HG03064 (cell line): ENCODE data around the gene DNAJB13.

Experiments used
- ATAC-seq: cut with Tn5 transposase; IDR thresholded peaks from one replicate; pipeline ENCODE4 v1.9.1; 2021; ENCODE audit warnings: low read depth; ENCODE audit not compliant: unreplicated experiment

DNAJB13 gene

DNA sequence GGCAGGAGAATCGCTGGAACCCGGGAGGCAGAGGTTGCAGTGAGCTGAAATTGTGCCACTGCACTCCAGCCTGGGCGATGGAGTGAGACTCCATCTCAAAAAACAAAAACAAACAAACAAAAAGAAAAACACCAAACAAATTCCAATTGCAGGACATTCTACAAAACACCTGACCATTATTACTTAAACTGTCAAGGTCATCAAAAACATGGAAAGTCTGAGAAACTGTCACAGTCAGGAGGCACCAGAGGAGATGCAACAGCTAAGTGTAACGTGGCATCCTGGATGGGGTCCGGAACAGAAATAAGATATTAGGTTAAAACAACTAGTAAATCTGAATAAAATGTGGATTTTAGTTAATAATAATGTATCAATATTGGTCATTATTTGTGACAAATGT lies 914 bp upstream of the DNAJB13 start:
- ATAC-seq: no peak

DNA sequence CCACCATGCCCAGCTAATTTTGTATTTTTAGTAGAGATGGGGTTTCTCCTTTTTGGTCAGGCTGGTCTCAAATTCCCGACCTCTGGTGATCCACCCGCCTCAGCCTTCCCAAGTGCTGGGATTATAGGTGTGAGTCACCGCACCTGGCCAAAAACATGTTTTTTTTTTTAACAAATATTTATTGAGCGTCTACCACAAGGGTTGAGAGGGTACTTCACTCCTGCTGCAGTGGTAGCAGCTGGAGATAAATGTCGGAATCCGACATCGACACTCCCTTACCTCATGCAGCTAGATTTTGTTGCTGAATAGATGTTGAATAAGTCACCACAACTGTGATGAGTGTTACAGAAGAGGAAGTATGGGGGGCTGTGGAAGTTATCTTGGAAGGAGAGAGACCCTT lies 971 bp downstream of the DNAJB13 start:
- ATAC-seq: no peak

DNA sequence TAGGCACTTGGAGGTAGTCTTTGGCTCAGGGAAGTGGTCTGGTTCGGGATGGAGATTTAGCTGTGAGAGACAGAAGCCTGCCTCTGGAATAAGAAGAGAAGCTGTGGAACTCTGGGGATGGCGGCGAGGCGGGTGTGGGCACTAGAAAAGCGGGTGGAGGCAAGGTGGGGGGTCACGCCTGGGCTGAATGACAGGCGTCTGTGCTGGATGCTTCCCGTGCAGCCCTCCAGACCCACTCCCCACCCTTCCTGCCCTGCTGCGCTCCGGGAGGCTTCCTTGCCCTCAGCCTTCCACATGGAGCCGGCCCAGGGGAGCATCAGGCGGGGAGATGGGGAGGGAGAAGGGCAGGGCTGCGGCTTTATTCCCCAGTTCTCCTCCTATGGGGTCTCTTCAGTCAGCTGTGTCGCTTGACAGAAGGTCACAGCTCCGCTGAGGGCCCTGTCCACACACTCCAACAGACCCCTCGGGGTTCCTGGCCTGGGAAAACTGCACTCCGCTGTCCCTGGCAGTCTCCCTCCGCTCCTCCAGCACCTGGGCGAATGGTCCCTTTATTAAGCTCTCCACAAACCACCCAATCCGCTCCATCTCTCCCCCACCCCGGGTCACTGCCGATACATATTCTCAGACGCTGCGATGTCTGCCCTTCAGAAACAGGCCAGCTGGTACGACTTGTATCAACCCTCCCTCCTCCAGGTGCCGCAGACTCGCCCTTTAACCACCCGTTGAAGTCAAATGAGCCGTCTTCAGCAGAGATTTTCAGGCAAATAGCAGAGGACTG lies 6.2 kb downstream of the DNAJB13 start:
- ATAC-seq: no peak

DNA sequence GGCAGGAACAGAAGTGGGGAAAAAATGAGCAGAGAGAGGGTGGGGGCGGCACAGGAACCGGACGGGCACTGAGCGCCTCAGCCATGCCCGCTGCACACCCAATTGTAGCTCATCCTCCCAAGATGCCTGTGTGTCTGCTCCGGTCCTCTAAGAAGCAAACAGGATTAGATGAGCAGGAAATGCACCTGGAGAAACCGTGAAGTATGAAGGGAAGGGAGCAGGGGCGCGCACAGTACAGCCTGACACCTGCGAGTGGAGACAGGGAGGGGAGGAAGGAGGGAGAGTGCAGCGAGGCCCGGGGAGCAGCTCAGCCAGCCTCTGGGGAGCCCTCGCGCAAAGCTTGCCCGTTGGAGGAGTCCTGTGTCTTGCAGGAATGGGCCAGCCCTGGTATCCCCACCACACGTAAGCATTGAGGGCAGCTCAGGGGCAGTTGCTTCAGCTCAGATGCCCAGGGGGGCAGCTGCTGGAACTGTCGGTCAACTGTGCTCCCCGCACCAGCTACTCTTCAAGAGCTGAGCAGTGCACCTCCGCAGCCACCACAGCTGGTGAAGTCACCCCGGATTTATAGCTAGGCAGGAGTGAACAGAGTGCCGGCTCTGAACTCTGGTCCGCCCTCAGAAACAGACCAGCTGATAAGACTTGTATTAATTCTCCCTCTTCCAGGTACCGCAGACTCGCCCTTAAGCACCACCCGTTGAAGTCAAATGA lies 7.0 kb downstream of the DNAJB13 start:
- no peak for ATAC-seq

DNA sequence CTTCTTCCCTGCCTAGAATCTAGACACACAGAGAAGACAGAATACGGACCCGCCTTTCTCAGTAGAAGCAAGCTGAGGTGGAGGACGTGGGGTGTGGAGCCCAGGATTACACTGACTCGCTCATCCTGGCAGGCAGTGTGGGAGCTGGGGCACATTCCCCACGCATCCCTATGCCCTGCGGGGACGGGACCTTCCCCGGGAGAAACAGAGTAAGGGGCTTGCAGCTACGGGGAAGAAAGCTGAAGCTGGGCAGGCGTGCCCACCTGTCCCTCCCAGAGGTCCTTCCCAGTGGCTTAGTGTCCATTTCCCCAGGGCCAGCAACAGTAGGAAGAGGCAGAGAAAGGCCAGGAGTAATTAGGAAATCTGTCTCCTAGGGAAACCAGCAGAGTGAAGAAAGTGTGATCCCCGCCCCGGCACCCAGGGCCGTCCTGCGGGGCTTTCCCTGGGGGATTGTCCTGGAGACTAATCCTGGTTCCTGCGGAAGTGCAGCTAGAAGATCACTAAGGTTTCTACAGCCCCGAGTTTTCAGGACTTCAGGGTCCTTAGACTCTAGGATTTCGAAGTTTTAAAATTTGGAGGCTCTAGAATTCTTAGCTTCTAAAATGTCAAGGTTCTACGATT lies 7.8 kb downstream of the DNAJB13 start:
- ATAC-seq: no peak

DNA sequence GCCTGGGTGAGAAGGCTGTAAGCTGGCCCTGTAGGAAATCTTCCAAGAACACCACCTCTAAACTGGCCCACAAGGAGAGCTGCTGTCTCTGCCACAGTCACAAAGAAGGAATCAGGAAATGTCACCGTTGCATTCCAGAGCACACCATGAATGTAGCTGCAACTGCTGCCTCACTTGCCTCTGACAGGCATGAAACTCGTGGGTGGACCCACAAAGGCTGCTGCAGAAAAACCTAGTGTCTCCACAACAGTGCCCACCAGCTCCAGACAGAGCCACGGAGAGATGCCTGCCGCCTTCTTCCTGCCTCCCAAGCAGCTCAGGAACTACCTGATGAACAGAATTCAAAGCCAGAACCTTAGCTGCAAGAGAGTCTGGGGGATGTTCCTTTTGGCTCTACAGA lies 10.5 kb downstream of the DNAJB13 start:
- no peak for ATAC-seq

DNA sequence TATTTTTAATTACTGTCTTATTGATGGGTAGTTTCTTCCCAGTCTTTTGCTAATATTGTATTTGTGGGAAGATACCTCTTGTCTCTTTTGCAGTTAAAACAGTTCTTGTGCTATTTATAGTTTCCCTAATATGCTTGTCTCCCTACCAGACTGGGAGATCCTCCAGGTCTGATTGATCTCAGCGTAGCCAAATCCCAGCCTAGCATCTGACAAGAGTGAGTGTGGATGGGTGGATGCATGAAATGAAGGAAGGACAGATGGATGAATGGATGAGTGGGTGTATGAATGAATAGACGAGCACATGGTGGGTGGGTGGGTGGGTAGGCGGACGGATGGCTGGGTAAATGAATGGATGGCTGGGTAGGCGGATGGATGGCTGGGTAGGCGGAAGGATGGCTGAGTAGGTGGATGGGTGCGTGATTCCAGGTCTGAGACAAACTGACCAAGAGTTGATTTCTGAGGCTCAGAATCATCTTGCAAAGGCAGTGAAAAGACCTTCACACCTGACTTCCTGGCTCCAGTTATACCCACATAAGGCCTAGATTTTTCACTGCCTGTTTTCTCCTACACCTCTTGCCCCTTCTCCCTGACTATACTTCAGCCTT lies 11.4 kb downstream of the DNAJB13 start:
- no peak for ATAC-seq

DNA sequence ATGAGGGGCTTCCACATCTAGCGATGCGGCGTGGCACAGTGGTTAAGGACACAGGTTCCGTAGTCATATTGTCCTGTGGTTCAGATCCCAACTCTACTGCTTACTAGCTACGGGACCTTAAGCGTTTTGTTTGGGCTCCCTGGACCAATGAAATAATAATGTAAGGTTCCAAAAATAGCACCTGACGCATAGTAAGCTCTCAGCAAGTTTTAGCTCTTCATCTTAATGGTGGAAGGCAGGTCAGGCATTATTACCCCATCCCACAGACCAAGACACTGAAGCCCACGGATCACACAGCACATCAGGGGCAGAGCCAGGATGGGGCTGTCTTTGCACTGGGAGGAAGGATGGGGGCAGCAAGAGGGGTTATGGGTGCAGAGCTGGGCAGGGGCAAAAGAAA lies 13.0 kb downstream of the DNAJB13 start:
- no peak for ATAC-seq

DNA sequence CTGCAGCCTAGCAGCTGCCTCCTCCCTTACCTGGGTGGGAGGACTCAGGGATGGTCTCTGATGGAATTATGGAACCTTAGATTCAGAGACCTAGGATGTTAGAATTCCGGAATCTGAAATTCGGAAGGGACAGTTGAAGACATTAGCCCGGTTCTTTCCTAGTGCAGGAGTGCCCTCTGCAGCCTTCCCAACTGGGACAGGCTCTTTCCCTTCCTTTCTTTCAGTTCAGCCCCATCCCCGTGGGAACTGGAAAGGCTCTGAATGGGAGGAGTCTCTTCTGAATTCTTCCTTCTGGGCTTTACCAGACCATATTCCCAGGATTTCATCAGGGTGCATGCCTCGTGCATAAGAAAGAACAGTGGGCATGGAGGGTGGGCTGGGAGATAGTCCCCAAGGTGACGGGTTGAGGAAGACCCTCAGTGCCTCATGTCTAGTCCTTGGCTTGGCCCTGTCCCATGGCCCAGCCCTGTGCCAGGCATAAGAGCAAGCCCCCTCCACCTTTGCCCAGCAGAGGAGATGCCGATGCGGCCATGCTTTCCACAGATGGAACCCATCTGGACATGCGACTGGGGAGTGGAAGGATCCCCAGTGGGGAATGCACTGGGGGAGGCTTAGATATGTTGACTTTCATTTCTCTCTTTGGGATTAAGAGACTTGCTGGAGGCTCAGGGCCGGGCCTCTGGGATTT lies 14.4 kb downstream of the DNAJB13 start:
- ATAC-seq: no peak

DNA sequence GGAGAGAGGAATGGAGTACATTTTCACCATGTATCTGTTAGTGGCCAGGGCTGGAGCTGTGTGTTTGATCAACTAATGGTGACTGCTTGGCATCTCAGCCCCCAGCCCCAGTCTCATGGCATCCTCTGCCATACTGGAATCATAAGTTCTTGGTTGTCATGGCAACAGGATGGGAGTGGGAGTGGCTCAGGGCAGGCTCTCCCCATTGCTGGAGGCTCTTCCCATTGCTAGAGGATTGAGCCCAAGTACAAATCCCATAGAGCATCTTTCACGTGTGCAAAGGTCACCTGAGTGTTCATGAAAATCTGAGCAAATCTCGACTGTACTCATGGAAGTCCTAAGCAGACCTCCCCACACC lies 14.9 kb downstream of the DNAJB13 start:
- no peak for ATAC-seq

DNA sequence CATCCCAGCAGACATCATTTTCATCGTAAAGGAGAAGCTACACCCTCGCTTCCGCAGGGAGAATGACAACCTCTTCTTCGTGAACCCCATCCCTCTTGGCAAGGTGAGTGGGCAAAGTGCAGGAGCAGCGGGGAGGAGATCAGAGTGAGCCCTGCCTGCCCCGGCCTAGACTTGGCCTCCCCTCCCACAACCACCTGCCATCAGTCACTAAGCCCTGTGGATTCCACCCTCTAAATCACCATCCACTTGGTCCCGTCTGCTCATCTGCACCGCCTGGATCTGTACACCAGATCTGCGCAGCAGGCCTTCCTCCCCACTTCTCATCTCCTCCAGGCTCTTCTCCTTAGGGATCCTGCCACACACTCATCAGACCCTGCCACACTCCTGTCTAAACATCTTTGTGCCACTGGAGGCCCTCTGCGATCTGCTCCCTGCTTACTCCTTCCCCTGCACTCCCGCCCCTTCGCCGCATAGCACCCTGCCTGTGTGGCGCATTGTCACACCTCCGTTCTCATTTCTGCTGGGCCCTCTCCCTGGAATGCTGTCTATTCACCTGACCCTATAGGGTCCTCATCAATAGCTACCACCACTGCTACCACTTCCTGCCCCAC lies 17.6 kb downstream of the DNAJB13 start:
- ATAC-seq: no peak

DNA sequence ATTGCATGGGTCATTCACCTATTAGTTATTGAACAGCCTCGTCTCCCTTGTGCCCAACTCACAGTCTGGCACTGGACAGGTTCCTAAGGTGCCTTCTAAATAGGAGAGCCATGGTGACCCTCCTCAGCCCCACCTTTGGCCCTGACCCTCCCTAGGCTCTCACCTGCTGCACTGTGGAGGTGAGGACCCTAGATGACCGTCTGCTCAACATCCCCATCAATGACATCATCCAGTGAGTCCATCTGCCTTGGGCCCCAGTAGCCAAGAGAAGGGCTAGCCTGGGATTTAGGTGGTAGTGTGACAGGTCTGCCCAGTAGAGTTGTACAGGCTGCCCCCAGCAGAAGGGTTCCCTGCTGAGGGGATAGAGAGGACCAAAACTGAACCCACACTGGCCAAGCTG lies 18.3 kb downstream of the DNAJB13 start:
- ATAC-seq: no peak

DNA sequence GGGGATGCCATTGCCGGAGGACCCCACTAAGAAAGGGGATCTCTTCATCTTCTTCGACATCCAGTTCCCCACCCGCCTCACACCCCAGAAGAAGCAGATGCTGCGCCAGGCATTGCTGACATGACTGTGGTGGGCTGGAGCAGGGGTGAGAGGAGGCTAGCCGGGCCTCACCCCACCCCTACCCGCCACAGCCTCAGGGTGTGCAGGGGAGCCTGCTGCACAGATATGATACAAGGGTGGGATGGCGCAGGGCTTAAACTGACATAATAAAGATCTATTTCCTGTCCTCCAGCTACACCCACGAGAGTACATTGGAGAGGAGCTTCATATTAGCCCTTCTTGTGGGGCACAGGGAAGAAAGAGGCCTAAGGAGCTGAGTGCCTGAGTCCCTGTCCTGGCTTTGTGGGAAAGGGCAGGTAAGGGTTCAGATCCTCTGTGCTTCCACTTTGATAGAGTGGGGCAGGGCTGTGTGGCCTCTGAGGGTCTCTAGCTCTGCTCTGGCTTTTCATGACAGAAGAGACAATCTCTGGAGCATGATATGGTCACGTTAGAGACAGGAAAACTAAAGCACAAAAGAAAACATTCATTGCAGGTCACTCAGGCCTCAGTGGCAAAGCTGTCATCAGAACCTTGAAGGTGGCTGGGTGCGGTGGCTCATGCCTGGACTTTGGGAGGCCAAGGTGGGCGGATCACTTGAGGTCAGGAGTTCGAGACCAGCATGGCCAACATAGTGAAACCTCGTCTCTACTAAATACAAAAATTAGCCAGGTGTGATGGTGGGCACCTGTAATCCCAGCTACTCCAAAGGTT lies 19.4 kb downstream of the DNAJB13 start:
- ATAC-seq: no peak

DNA sequence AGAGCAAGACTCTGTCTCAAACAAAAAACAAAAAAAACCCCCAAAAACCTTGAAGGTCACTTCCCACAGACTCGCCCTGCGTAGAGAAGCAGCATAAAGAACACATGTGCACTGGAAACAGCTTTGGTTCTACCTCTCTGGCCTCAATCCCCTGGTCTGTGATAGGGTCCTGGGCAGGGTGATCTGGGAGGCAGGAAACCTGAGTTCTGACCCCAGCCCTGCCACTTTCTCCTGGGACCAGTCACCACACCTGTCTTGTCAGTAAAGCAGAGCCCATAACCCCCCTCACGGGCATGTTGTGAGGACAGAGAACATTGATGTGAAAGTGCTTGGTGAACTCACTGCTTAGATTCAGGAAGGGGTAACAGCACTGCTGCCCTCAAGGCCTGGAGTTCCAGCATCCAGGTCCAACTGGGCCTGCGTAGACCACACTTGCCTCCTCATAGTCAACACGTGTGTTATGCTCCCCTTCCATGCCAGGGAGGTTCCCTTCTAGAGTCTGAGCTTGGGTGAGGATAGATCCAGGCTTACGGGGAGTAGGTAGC lies 20.4 kb downstream of the DNAJB13 start:
- no peak for ATAC-seq

DNA sequence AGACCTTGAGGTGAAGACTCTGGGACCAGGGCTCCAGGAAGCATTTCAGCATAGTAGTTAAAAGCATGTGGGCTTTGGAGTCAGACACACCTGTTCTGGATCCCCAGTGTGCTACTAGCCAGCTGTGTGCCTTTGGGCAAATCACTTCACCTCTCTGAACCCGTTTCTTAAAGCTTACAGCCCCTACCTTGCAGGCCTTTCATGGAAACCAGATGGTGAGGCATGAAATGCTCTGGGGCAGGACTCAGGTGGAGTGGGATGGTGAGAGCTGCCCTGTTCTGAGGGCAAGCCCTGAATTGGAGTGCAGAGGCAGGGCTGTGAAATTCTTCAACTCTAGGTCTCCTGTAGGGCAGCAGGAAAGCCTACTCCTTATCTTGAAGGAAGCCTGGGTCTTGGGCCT lies 21.4 kb downstream of the DNAJB13 start:
- no peak for ATAC-seq

DNA sequence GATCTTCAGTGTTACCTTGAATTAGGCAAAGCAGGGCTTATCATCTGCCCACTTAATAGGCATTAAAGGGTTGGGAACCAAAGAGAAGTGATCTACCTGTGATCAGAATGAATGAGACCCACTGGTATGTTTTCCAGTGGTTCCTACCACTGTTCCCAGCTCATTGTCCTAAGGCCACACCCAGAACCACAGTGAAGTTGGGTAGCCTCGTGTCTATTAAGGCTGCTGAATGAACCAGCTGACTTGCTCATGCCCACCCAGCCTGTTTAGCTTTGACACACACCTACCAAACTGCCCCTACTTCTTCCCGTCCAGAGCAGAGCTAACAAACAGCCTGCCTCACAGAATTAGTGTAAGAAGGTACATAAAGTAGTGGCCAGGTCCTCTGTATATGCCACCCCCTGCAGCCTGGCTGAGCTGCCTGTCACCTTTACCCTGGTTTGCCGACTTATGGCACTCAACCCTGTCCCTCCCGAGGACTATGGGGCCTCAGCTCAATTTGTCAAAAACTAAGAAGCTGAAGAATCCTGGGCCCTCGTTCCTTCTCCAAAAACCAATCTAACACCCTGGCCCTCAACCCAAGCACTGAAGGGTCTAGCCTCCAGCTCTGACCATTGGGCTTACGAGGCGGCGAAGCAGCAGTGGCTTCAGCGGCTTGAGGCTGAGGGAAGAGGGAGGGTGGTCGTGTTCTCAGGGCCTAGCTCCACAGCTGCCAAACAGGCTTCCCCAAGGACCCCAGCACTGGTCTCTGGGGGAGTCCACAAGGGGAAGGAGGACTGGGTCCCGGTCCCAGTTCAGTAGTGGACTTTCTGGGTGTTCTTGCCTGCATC lies 22.0 kb downstream of the DNAJB13 start:
- ATAC-seq: no peak

DNA sequence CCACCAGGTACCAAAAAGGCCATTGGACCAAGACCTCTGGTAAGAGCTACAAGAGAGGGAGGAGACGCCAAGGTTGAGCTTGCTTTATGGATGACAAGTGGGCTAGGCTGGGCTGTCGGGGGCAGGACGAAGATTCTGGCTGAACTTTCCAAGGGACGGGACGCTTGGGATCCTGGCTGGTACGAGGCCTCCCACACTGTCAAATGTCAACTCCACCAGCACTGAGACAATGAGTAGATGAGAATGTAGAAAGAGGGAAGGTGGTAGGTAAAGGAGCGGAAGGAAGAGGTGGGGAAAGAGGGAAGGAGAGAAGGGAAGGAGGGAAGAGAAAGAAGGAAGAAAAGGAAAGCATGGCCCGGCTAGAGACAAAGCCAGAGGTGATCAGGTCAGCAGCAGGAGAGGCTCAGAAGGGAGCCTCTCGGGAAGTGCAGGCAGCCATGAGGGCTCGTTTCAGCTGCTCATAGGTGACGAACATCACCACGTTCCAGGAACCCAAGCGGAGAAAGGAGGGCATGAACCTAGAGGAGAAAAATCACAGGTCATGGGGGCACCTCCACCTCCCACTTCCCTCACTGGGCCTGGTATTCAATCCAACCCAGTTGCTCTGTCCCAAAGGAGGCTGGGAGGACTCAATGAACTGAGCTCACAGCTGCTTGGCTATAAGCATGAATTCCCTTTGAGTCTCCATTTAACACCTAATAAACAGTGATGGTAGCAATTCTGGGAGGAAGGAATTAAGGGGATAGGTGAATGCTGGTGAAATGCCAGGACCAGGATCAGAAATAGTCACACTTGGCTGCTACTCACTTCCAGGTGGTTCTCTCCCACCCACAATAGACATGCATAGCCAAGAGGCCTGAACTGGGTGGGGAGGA lies 24.0 kb downstream of the DNAJB13 start:
- ATAC-seq: no peak

DNA sequence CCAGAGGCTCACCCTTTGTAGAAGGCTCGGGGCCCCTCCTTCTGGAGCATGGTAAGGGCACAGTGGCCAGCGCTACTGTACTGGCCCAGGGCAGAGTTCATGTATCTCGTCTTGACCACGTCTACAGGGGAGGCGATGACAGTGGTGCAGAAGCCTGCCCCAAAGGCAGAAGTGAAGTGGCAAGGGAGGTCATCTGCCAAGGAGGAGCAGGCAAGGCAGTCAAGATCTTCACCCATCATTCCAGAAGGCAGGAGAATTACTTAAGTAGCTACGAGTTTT lies 24.6 kb downstream of the DNAJB13 start:
- no peak for ATAC-seq
